Activated CD4-positive, alpha-beta T cell treated with anti-CD3 and anti-CD28 coated beads, Interleukin-10, Interleukin-2, amounts not matched to agents 100 ng/mL and 50 ng/mL, durations not matched to agents 16 hours and 8 hours (primary cell): ENCODE results near the gene SLC38A10.

Experiments
- DNase-seq: peaks from one replicate; pipeline ENCODE4 v3.0.0-alpha.2; 2020

SLC38A10 gene

DNA sequence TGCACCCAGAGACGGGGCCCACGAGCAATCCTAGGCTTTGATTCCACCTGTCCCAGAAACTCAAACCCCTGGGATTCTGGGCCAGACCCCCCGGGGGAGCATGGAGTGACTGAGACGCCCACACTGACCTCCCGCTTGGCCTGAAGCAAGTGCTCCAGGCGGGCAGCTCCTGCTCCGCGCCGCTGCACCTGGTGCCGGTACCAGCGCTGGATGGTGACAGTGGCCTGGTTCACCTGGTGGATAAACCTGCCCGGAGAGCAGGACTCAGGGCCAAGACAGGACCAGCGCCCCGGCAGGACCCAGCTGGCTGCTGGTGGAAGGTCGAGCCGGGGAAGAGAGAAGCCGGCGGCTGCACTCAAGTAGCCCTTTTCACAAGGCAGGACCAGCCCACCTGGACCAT is 94.9 kb downstream of the SLC38A10 start:
- DNase-seq, result no peak

DNA sequence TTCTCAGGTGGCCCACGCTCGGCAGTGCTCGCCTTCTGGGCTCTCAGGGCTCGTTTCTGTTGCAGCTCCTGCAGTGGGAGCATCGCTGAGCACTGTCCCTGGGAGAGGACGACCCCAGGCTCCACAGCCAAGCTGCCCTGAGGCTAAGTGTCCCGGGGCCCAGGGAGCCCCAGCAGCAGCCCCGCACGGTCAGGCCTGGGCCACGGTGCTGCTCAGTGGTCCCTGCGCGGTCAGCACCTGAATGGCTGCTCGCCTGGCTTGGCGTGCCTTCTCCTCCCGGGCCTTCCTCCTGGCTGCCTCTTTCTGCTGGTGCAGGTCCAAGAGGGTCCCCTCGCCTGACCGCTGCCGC is 95.7 kb downstream of the SLC38A10 start:
- no peak for DNase-seq

- no peak for DNase-seq
Observed at GRCh38 chr17:81198826-81199481, 96.2 kb downstream of the SLC38A10 start.

DNA sequence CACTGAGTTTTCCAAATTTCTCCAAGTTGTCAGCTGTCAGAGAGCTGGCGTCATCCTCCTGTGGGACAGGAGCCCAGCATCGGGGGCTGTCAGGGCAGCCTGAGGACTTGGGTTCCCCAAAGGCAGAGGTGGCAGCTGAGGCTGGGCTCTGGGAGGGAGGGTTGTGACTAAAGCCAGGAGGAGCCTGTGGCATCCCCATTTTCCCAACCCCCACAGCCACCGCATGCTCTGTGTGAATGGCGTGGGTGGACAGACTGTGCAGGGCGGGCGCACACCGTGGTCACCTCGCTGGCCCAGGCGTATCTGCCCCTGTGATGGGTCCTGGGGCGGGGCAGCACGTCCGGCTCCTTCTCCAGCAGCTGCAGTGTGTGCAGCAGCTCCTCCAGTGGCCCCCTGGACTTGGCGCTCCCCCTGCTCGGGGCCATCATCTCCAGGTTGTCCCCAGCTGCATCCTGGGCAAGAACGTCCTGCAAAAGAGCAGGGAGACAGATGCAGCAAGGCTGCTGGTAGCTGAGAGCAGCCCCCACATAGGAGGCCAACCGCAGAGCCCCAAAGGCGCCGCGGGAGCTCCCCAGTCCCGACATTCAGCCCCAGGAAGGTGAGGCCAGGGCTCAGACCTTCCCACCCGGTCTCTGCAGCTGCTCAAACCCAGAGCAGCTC is 97.1 kb downstream of the SLC38A10 start:
- DNase-seq, result no peak

DNA sequence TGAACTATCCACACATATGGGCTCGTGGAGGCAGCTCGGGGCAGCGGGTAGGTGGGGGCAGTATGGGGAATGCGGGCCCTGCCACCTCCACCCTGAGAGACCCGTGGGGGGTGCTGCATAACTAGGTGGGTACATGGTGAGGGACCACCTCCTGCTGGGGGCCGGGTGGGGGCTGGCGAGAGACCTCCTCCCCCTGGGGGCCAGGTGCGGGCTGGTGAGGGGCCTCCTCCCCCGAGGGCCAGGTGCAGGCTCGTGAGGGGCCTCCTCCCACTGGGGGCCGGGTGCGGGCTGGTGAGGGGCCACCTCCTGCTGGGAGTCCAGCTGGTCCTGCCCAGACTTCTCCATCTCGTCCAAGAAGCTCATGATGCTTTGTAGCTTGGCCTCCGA is 97.7 kb downstream of the SLC38A10 start:
- DNase-seq, result no peak

DNA sequence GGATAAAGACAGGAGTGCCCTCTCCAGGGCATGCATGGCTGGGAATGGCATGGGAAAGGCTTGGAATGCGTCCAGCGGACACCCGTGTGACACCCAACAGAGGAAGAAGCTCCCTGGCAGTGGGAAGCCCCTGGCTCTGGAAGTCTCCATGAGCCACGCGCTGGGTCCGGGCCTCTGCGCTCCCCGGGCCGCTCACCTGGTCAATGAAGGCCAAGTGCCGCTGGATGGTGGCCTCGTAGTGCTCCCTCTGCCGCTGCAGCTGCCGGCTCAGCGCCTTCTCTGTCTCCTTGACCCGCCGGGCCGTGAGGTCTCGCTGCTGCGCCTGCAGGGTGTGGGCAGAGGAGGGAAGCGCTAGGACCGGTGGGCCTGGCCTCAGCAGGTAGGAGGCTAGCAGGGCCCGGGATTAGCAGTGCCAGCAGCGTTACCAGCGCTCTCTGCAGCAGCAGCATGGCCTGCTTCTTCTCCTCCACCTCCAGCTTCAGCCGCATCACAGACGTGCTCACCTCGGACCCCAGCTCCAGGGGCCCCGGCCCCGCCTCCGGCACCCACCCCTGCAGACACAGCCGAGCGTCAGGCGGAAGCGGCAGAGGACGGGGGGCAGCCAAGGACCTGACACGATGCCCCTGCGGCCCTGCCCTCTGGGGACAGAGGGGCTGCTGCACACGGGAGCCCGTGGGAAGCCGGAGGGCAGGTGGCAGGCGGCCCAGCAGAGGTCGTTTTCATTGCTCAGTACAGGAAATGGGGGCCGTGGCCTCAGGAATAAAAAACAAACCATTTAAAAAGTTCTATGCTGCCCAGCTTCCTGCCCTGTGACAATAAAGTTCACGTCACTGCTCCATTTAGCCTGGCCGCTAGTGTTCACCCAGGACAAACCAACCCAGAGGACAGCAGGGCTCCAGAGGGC is 98.3 kb downstream of the SLC38A10 start:
- no peak for DNase-seq

DNA sequence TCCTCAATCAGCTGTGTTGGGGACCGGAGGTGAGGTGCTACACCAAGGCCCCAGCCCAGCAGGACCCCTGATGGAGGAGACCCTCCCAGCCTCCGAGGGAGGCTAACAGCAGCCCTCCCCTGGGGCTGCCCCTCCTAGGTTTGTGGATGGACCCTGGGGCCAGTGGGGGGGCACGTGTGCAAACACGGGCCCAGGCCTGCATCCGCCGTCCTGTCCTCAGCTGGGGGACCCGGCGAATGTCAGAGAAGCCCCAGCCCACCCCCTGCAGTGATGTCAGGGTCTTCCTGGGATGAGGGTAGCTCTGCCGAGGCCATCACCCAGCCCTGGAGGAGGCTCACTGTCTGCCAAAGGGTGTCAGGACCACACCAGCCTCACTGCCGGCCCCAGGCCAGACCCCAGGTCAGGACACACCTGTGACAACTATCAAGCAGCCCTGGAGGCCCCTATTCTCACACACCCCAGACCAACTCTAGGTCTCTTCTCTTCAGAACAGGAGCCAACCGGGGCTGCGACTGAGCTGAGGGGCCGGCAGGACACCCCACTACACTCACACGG is 99.1 kb downstream of the SLC38A10 start:
- DNase-seq, result no peak
